OCI-LY1 (cell line): Measurements from ENCODE around the gene OMP.

Experiments used
- EZH2 ChIP-seq: fragments of 200-600 bp; sonication (generic), shearing (Covaris generic); IDR thresholded peaks from 2 replicates; pipeline ENCODE4 v1.8.0; 2017; ENCODE audit warnings: borderline replicate concordance, mixed run types, mild to moderate bottlenecking, antibody characterized with exemption, low read length, moderate library complexity, mixed read lengths
- TF ChIP-seq, protein P1 (sequence below): fragments of 200-600 bp; sonication (generic), shearing (Covaris generic); IDR thresholded peaks from 2 replicates; pipeline ENCODE4 v1.5.1; 2017; ENCODE audit warnings: mild to moderate bottlenecking, antibody characterized with exemption, low read length, moderate library complexity, mixed read lengths

GRCh38 chr11:77123591-77123990 is 21.0 kb downstream of the OMP start:
- TF ChIP-seq, protein P1, sequence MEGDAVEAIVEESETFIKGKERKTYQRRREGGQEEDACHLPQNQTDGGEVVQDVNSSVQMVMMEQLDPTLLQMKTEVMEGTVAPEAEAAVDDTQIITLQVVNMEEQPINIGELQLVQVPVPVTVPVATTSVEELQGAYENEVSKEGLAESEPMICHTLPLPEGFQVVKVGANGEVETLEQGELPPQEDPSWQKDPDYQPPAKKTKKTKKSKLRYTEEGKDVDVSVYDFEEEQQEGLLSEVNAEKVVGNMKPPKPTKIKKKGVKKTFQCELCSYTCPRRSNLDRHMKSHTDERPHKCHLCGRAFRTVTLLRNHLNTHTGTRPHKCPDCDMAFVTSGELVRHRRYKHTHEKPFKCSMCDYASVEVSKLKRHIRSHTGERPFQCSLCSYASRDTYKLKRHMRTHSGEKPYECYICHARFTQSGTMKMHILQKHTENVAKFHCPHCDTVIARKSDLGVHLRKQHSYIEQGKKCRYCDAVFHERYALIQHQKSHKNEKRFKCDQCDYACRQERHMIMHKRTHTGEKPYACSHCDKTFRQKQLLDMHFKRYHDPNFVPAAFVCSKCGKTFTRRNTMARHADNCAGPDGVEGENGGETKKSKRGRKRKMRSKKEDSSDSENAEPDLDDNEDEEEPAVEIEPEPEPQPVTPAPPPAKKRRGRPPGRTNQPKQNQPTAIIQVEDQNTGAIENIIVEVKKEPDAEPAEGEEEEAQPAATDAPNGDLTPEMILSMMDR = no peak
- TF ChIP-seq EZH2 = no peak
